Coronary artery (tissue), 2 donors: ENCODE measurements around the gene GALR2.

Source experiments
- DNase-seq: peaks from one replicate; pipeline ENCODE4 v3.0.0-alpha.2; 2017; ENCODE audit warnings: low spot score
- H3K27ac ChIP-seq, 2 donors: fragments of 200-600 bp; sonication (generic); one replicate each; pipeline ENCODE4 v1.5.1; 2016 to 2019
- H3K4me3 ChIP-seq: fragments of 200-600 bp; sonication (generic); 2 replicates; pipeline ENCODE4 v1.5.1; 2016; ENCODE audit warnings: mild to moderate bottlenecking, moderate library complexity
- CTCF ChIP-seq: fragments of 200-600 bp; sonication (generic); IDR thresholded peaks from one replicate; pipeline ENCODE4 v1.5.1; 2019; ENCODE audit warnings: antibody characterized with exemption

Gene GALR2

GRCh38 chr17:76078860-76079534, 4.4 kb downstream of the GALR2 start, which contains the start of gene ZACN:
TSS of gene ZACN (plus strand) at chr17:76079182. CDS start at chr17:76079265, 83 bp downstream.
- Histone ChIP-seq H3K27ac (no peak within 1 kb of the TSS), H3K4me3 (no peak within 1 kb of the TSS)
- no peak for TF ChIP-seq CTCF
- DNase-seq = no peak

GRCh38 chr17:76079535-76079955, 5.0 kb downstream of the GALR2 start:
- DNase-seq = no peak
- no peak for TF ChIP-seq CTCF
- H3K27ac ChIP-seq = no peak overlapping the region
- H3K4me3 ChIP-seq = no peak overlapping the region

GRCh38 chr17:76079956-76080767, 5.6 kb downstream of the GALR2 start:
- Histone ChIP-seq H3K27ac (no peak overlapping the region), H3K4me3 (no peak overlapping the region)
- DNase-seq = no peak
- no peak for TF ChIP-seq CTCF

GRCh38 chr17:76080768-76081287, 6.2 kb downstream of the GALR2 start:
- no peak for TF ChIP-seq CTCF
- H3K4me3 ChIP-seq = no peak overlapping the region
- no peak for DNase-seq
- H3K27ac ChIP-seq = no peak overlapping the region

- Histone ChIP-seq H3K4me3 (no peak overlapping the region), H3K27ac (no peak overlapping the region)
- no peak for TF ChIP-seq CTCF
- DNase-seq = no peak
Observed at GRCh38 chr17:76081295-76082210, 7.0 kb downstream of the GALR2 start.

GRCh38 chr17:76082326-76083251, 8.0 kb downstream of the GALR2 start:
- Histone ChIP-seq H3K27ac (no peak overlapping the region), H3K4me3 (no peak overlapping the region)
- TF ChIP-seq CTCF = no peak
- DNase-seq = no peak
